ENCODE data around the gene ASB10.

ASB10 gene

GRCh38 chr7:151225948-151226510 lies 39.0 kb upstream of the ASB10 start:
- Histone ChIP-seq H3K27me3 (replicated peaks in 2 of 5; ENCODE audit: control insufficient read depth in 4 of 5, insufficient read depth in 5 of 5, low read length in 4 of 5) (no peaks in the 10 kb centered on the region), H3K27ac (ENCODE audit: insufficient read depth in 1 of 2, low read depth in 1 of 2, low read length in 2 of 2, poor library complexity in 1 of 2, severe bottlenecking in 2 of 2) (peak overlapping the region; percentile 42 to 79), H3K4me1 (ENCODE audit: control extremely low read depth in 1 of 4, control insufficient read depth in 4 of 4, insufficient read depth in 4 of 4, low read length in 3 of 4) (peaks cover 11 to 23% (median 16%) of the 10 kb centered on the region in 4 experiments), H3K36me3 (ENCODE audit: control insufficient read depth in 4 of 4, insufficient read depth in 4 of 4, low read length in 3 of 4) (peaks cover 11 to 42% (median 38%) of the 10 kb centered on the region in 4 experiments), H3K4me3 (ENCODE audit: control insufficient read depth in 1 of 7, extremely low read depth in 1 of 7, insufficient read depth in 4 of 7, low read depth in 2 of 7, low read length in 6 of 7) (peak overlapping the region in 6 of 7 experiments; percentile 88 to 98 (median 92)), H3K9me3 (ENCODE audit: control extremely low read depth in 1 of 5, control insufficient read depth in 4 of 5, insufficient read depth in 2 of 5, low read depth in 1 of 5, low read length in 4 of 5) (no peaks in the 10 kb centered on the region)
- no peak for DNase-seq
- POLR2A ChIA-PET, result no interaction called here
- CTCF ChIA-PET, result interaction anchor here (0.9 to 5.7 kb wide), 7 partner anchors 9 to 49 kb away, joined by 3 to 39 read pairs (median 7); no protein-coding TSS in a partner anchor
- WGBS (ENCODE audit: insufficient coverage), result 79% methylated on average over 5 of the region's 8 CpGs

- Histone ChIP-seq H3K27ac (ENCODE audit: insufficient read depth in 1 of 2, low read depth in 1 of 2, low read length in 2 of 2, poor library complexity in 1 of 2, severe bottlenecking in 2 of 2) (no peak overlapping the region), H3K4me3 (ENCODE audit: control insufficient read depth in 1 of 7, extremely low read depth in 1 of 7, insufficient read depth in 4 of 7, low read depth in 2 of 7, low read length in 6 of 7) (no peak overlapping the region), H3K9me3 (ENCODE audit: control extremely low read depth in 1 of 5, control insufficient read depth in 4 of 5, insufficient read depth in 2 of 5, low read depth in 1 of 5, low read length in 4 of 5) (no peaks in the 10 kb centered on the region), H3K4me1 (ENCODE audit: control extremely low read depth in 1 of 4, control insufficient read depth in 4 of 4, insufficient read depth in 4 of 4, low read length in 3 of 4) (peaks cover 11 to 23% (median 16%) of the 10 kb centered on the region in 4 experiments), H3K36me3 (ENCODE audit: control insufficient read depth in 4 of 4, insufficient read depth in 4 of 4, low read length in 3 of 4) (peaks cover 18 to 58% (median 49%) of the 10 kb centered on the region in 4 experiments), H3K27me3 (replicated peaks in 2 of 5; ENCODE audit: control insufficient read depth in 4 of 5, insufficient read depth in 5 of 5, low read length in 4 of 5) (no peaks in the 10 kb centered on the region)
- ChIA-PET POLR2A (interaction anchor here (0.6 kb wide), 1 partner anchor 16 kb away, joined by 3 read pairs; no protein-coding TSS in a partner anchor), CTCF (interaction anchor here (0.6 to 5.7 kb wide), 6 partner anchors 10 to 128 kb away, joined by 3 to 39 read pairs (median 4); no protein-coding TSS in a partner anchor)
- no peak for DNase-seq
- WGBS (ENCODE audit: insufficient coverage), result 98% methylated on average over 14 of the region's 14 CpGs
Observed at GRCh38 chr7:151223728-151224127, 36.7 kb upstream of the ASB10 start.

GRCh38 chr7:151218170-151218569 lies 31.1 kb upstream of the ASB10 start:
- Histone ChIP-seq H3K4me3 (ENCODE audit: control insufficient read depth in 1 of 7, extremely low read depth in 1 of 7, insufficient read depth in 4 of 7, low read depth in 2 of 7, low read length in 6 of 7) (no peak overlapping the region), H3K27me3 (replicated peaks in 2 of 5; ENCODE audit: control insufficient read depth in 4 of 5, insufficient read depth in 5 of 5, low read length in 4 of 5) (no peaks in the 10 kb centered on the region), H3K36me3 (ENCODE audit: control insufficient read depth in 4 of 4, insufficient read depth in 4 of 4, low read length in 3 of 4) (peaks cover 30 to 88% (median 69%) of the 10 kb centered on the region in 4 experiments), H3K27ac (ENCODE audit: insufficient read depth in 1 of 2, low read depth in 1 of 2, low read length in 2 of 2, poor library complexity in 1 of 2, severe bottlenecking in 2 of 2) (no peak overlapping the region), H3K9me3 (ENCODE audit: control extremely low read depth in 1 of 5, control insufficient read depth in 4 of 5, insufficient read depth in 2 of 5, low read depth in 1 of 5, low read length in 4 of 5) (no peaks in the 10 kb centered on the region), H3K4me1 (ENCODE audit: control extremely low read depth in 1 of 4, control insufficient read depth in 4 of 4, insufficient read depth in 4 of 4, low read length in 3 of 4) (no peaks in the 10 kb centered on the region)
- ChIA-PET POLR2A (no interaction called here), CTCF (interaction anchor here (1.0 to 2.3 kb wide), 5 partner anchors 9 to 170 kb away, joined by 3 to 11 read pairs (median 3); partner anchors contain the start of gene ABCF2)
- 93% methylated on average over 8 of the region's 9 CpGs for WGBS (ENCODE audit: insufficient coverage)
- DNase-seq, result no peak

- H3K9me3 ChIP-seq (ENCODE audit: control extremely low read depth in 1 of 5, control insufficient read depth in 4 of 5, insufficient read depth in 2 of 5, low read depth in 1 of 5, low read length in 4 of 5), result no peaks in the 10 kb centered on the region
- H3K36me3 ChIP-seq (ENCODE audit: control insufficient read depth in 4 of 4, insufficient read depth in 4 of 4, low read length in 3 of 4), result peaks cover 19 to 81% (median 56%) of the 10 kb centered on the region in 4 experiments
- ChIA-PET CTCF (interaction anchor here (5.2 kb wide), 1 partner anchor 9 kb away, joined by 39 read pairs; the partner anchor contains the start of gene ABCF2), POLR2A (no interaction called here)
- DNase-seq, result no peak
- no peak overlapping the region for H3K27ac ChIP-seq (ENCODE audit: insufficient read depth in 1 of 2, low read depth in 1 of 2, low read length in 2 of 2, poor library complexity in 1 of 2, severe bottlenecking in 2 of 2)
- no peaks in the 10 kb centered on the region for H3K4me1 ChIP-seq (ENCODE audit: control extremely low read depth in 1 of 4, control insufficient read depth in 4 of 4, insufficient read depth in 4 of 4, low read length in 3 of 4)
- H3K27me3 ChIP-seq (replicated peaks in 2 of 5; ENCODE audit: control insufficient read depth in 4 of 5, insufficient read depth in 5 of 5, low read length in 4 of 5), result no peaks in the 10 kb centered on the region
- WGBS (ENCODE audit: insufficient coverage), result 94% methylated on average over 4 of the region's 5 CpGs
- no peak overlapping the region for H3K4me3 ChIP-seq (ENCODE audit: control insufficient read depth in 1 of 7, extremely low read depth in 1 of 7, insufficient read depth in 4 of 7, low read depth in 2 of 7, low read length in 6 of 7)
Observed at GRCh38 chr7:151215396-151215795, 28.3 kb upstream of the ASB10 start.

- no peak for DNase-seq
- no peaks in the 10 kb centered on the region for H3K9me3 ChIP-seq (ENCODE audit: control extremely low read depth in 1 of 5, control insufficient read depth in 4 of 5, insufficient read depth in 2 of 5, low read depth in 1 of 5, low read length in 4 of 5)
- peaks cover 15 to 72% (median 49%) of the 10 kb centered on the region in 4 experiments for H3K36me3 ChIP-seq (ENCODE audit: control insufficient read depth in 4 of 4, insufficient read depth in 4 of 4, low read length in 3 of 4)
- peaks cover 0 to 2% (median 0%) of the 10 kb centered on the region in 4 experiments for H3K4me1 ChIP-seq (ENCODE audit: control extremely low read depth in 1 of 4, control insufficient read depth in 4 of 4, insufficient read depth in 4 of 4, low read length in 3 of 4)
- ChIA-PET CTCF (interaction anchor here (0.9 to 5.2 kb wide), 4 partner anchors 11 to 102 kb away, joined by 3 to 39 read pairs (median 4); partner anchors contain the start of gene ABCF2), POLR2A (no interaction called here)
- no peak overlapping the region for H3K4me3 ChIP-seq (ENCODE audit: control insufficient read depth in 1 of 7, extremely low read depth in 1 of 7, insufficient read depth in 4 of 7, low read depth in 2 of 7, low read length in 6 of 7)
- 97% methylated on average over 3 of the region's 3 CpGs for WGBS (ENCODE audit: insufficient coverage)
- H3K27ac ChIP-seq (ENCODE audit: insufficient read depth in 1 of 2, low read depth in 1 of 2, low read length in 2 of 2, poor library complexity in 1 of 2, severe bottlenecking in 2 of 2), result no peak overlapping the region
- H3K27me3 ChIP-seq (replicated peaks in 2 of 5; ENCODE audit: control insufficient read depth in 4 of 5, insufficient read depth in 5 of 5, low read length in 4 of 5), result no peaks in the 10 kb centered on the region
Observed at GRCh38 chr7:151213826-151214225, 26.8 kb upstream of the ASB10 start.

GRCh38 chr7:151212626-151213025 lies 25.6 kb upstream of the ASB10 start:
- H3K4me3 ChIP-seq (ENCODE audit: control insufficient read depth in 1 of 7, extremely low read depth in 1 of 7, insufficient read depth in 4 of 7, low read depth in 2 of 7, low read length in 6 of 7), result no peak overlapping the region
- no peak for DNase-seq
- POLR2A ChIA-PET, result no interaction called here
- WGBS (ENCODE audit: insufficient coverage), result 98% methylated on average over 5 of the region's 5 CpGs
- H3K4me1 ChIP-seq (ENCODE audit: control extremely low read depth in 1 of 4, control insufficient read depth in 4 of 4, insufficient read depth in 4 of 4, low read length in 3 of 4), result peaks cover 3 to 13% (median 8%) of the 10 kb centered on the region in 4 experiments
- H3K36me3 ChIP-seq (ENCODE audit: control insufficient read depth in 4 of 4, insufficient read depth in 4 of 4, low read length in 3 of 4), result peaks cover 15 to 60% (median 37%) of the 10 kb centered on the region in 4 experiments
- CTCF ChIA-PET, result interaction anchor here (1.1 to 5.2 kb wide), 2 partner anchors 12 to 30 kb away, joined by 4 to 39 read pairs; partner anchors contain the start of gene ABCF2
- H3K9me3 ChIP-seq (ENCODE audit: control extremely low read depth in 1 of 5, control insufficient read depth in 4 of 5, insufficient read depth in 2 of 5, low read depth in 1 of 5, low read length in 4 of 5), result no peaks in the 10 kb centered on the region
- no peak overlapping the region for H3K27ac ChIP-seq (ENCODE audit: insufficient read depth in 1 of 2, low read depth in 1 of 2, low read length in 2 of 2, poor library complexity in 1 of 2, severe bottlenecking in 2 of 2)
- H3K27me3 ChIP-seq (replicated peaks in 2 of 5; ENCODE audit: control insufficient read depth in 4 of 5, insufficient read depth in 5 of 5, low read length in 4 of 5), result no peaks in the 10 kb centered on the region

- 100% methylated on average over 1 of the region's 3 CpGs for WGBS (ENCODE audit: insufficient coverage)
- no peak overlapping the region for H3K27ac ChIP-seq (ENCODE audit: insufficient read depth in 1 of 2, low read depth in 1 of 2, low read length in 2 of 2, poor library complexity in 1 of 2, severe bottlenecking in 2 of 2)
- DNase-seq, result no peak
- no peaks in the 10 kb centered on the region for H3K27me3 ChIP-seq (replicated peaks in 2 of 5; ENCODE audit: control insufficient read depth in 4 of 5, insufficient read depth in 5 of 5, low read length in 4 of 5)
- H3K4me1 ChIP-seq (ENCODE audit: control extremely low read depth in 1 of 4, control insufficient read depth in 4 of 4, insufficient read depth in 4 of 4, low read length in 3 of 4), result peaks cover 8 to 27% (median 21%) of the 10 kb centered on the region in 4 experiments
- H3K4me3 ChIP-seq (ENCODE audit: control insufficient read depth in 1 of 7, extremely low read depth in 1 of 7, insufficient read depth in 4 of 7, low read depth in 2 of 7, low read length in 6 of 7), result no peak overlapping the region
- CTCF ChIA-PET, result interaction anchor here (1.2 to 5.2 kb wide), 4 partner anchors 13 to 42 kb away, joined by 3 to 39 read pairs (median 6); partner anchors contain the start of gene ABCF2
- H3K36me3 ChIP-seq (ENCODE audit: control insufficient read depth in 4 of 4, insufficient read depth in 4 of 4, low read length in 3 of 4), result peaks cover 13 to 48% (median 30%) of the 10 kb centered on the region in 4 experiments
- POLR2A ChIA-PET, result no interaction called here
- H3K9me3 ChIP-seq (ENCODE audit: control extremely low read depth in 1 of 5, control insufficient read depth in 4 of 5, insufficient read depth in 2 of 5, low read depth in 1 of 5, low read length in 4 of 5), result no peaks in the 10 kb centered on the region
Observed at GRCh38 chr7:151211155-151211772, 24.2 kb upstream of the ASB10 start.
